ENCODE results near the gene PRKCG. TPM values are rescaled to one million over a fixed set of nuclear protein-coding genes. Genes with fewer than 3 reads are reported as not detected.

The PRKCG gene
- total and polyA plus RNA-seq, 7 experiments from 2014 or later, result 0.05 to 2.4 (median 1.6) TPM; not detected in 4

GRCh38 chr19:53878776-53879139 lies 3.2 kb upstream of the PRKCG start:
- peaks cover 0 to 8% (median 6%) of the 10 kb centered on the region in 3 experiments for H3K36me3 ChIP-seq (ENCODE audit: control insufficient read depth in 2 of 3, insufficient read depth in 3 of 3, low read length in 3 of 3)
- peaks cover 42 to 70% of the 10 kb centered on the region in 2 donors for H3K4me1 ChIP-seq (ENCODE audit: control insufficient read depth in 2 of 2, insufficient read depth in 2 of 2, low read length in 2 of 2)
- POLR2A ChIA-PET, result interaction anchor here (4.3 kb wide), 1 partner anchor 12 kb away, joined by 66 read pairs; the partner anchor contains the start of gene MYADM

GRCh38 chr19:53879140-53880081 lies 2.6 kb upstream of the PRKCG start:
- peak overlapping the region; percentile 63 for H3K4me3 ChIP-seq (ENCODE audit: low read length)
- H3K27ac Mint-ChIP-seq, result peak overlapping the region in 6 of 9 donors; percentile 56 to 83 (median 68)
- H3K27me3 Mint-ChIP-seq, result peaks cover 10 to 19% (median 17%) of the 10 kb centered on the region in 5 donors
- peak; percentile 66 to 88 (median 78) for DNase-seq
- ATAC-seq, result peak; percentile 83
- intact Hi-C loops (cut with micrococcal nuclease), result loop anchor here (1.0 to 5.0 kb wide), 3 partner anchors 12 to 87 kb away; partner anchors contain the start of gene MYADM (in 1 of the 2)
- H3K27ac ChIP-seq (ENCODE audit: low read depth, low read length), result peak overlapping the region; percentile 47
- CTCF ChIA-PET, result interaction anchor here (1.6 kb wide), 1 partner anchor 11 kb away, joined by 6 read pairs; the partner anchor contains the start of gene MYADM
- H3K27me3 ChIP-seq (ENCODE audit: control insufficient read depth in 2 of 2, insufficient read depth in 2 of 2, low read length in 2 of 2), result peaks cover 0 to 25% of the 10 kb centered on the region in 2 donors
- H3K36me3 ChIP-seq (ENCODE audit: control insufficient read depth in 2 of 3, insufficient read depth in 3 of 3, low read length in 3 of 3), result peaks cover 0 to 2% (median 0%) of the 10 kb centered on the region in 3 experiments
- H3K36me3 Mint-ChIP-seq, result peaks cover 4 to 20% (median 8%) of the 10 kb centered on the region in 5 donors
- H3K9me3 ChIP-seq (ENCODE audit: control insufficient read depth in 2 of 3, low read length in 3 of 3), result no peaks in the 10 kb centered on the region
- peaks cover 0 to 5% (median 2%) of the 10 kb centered on the region in 11 donors for H3K9me3 Mint-ChIP-seq
- peaks cover 38 to 63% of the 10 kb centered on the region in 2 donors for H3K4me1 ChIP-seq (ENCODE audit: control insufficient read depth in 2 of 2, insufficient read depth in 2 of 2, low read length in 2 of 2)
- POLR2A ChIA-PET, result interaction anchor here (4.3 kb wide), 1 partner anchor 12 kb away, joined by 66 read pairs; the partner anchor contains the start of gene MYADM
- peaks cover 30 to 62% (median 44%) of the 10 kb centered on the region in 7 donors for H3K4me1 Mint-ChIP-seq
- H3K4me3 Mint-ChIP-seq, result no peak overlapping the region

More at GRCh38 chr19:53878776-53879139, 3.2 kb upstream of the PRKCG start:
- Mint-ChIP-seq H3K4me3 (no peak overlapping the region), H3K27me3 (peaks cover 4 to 13% (median 11%) of the 10 kb centered on the region in 5 donors), H3K36me3 (peaks cover 10 to 27% (median 15%) of the 10 kb centered on the region in 5 donors), H3K9me3 (peaks cover 0 to 8% (median 3%) of the 10 kb centered on the region in 11 donors), H3K4me1 (peaks cover 34 to 65% (median 49%) of the 10 kb centered on the region in 7 donors), H3K27ac (peak overlapping the region in 6 of 9 donors; percentile 56 to 83 (median 68))
- CTCF ChIA-PET, result interaction anchor here (1.6 kb wide), 1 partner anchor 11 kb away, joined by 6 read pairs; the partner anchor contains the start of gene MYADM
- H3K4me3 ChIP-seq (ENCODE audit: low read length), result peak overlapping the region; percentile 63
- H3K27ac ChIP-seq (ENCODE audit: low read depth, low read length), result peak overlapping the region; percentile 47
- no peaks in the 10 kb centered on the region for H3K9me3 ChIP-seq (ENCODE audit: control insufficient read depth in 2 of 3, low read length in 3 of 3)
- intact Hi-C loops (cut with micrococcal nuclease), result loop anchor here (1.0 to 2.0 kb wide), 2 partner anchors 11 to 26 kb away; partner anchors contain the start of gene MYADM (in 1 of the 2)
- DNase-seq (no peak), ATAC-seq (peak; percentile 1)
- peaks cover 0 to 22% of the 10 kb centered on the region in 2 donors for H3K27me3 ChIP-seq (ENCODE audit: control insufficient read depth in 2 of 2, insufficient read depth in 2 of 2, low read length in 2 of 2)

GRCh38 chr19:53880711-53881481 lies 1.1 kb upstream of the PRKCG start:
- Histone ChIP-seq H3K27me3 (ENCODE audit: control insufficient read depth in 2 of 2, insufficient read depth in 2 of 2, low read length in 2 of 2) (peaks cover 0 to 31% of the 10 kb centered on the region in 2 donors), H3K4me3 (ENCODE audit: low read length) (peak overlapping the region; percentile 47), H3K9me3 (ENCODE audit: control insufficient read depth in 2 of 3, low read length in 3 of 3) (no peaks in the 10 kb centered on the region), H3K27ac (ENCODE audit: low read depth, low read length) (no peak overlapping the region), H3K4me1 (ENCODE audit: control insufficient read depth in 2 of 2, insufficient read depth in 2 of 2, low read length in 2 of 2) (peaks cover 26 to 51% of the 10 kb centered on the region in 2 donors), H3K36me3 (ENCODE audit: control insufficient read depth in 2 of 3, insufficient read depth in 3 of 3, low read length in 3 of 3) (no peaks in the 10 kb centered on the region)
- H3K9me3 Mint-ChIP-seq, result peaks cover 0 to 6% (median 0%) of the 10 kb centered on the region in 11 donors
- DNase-seq (no peak), ATAC-seq (no peak)
- H3K36me3 Mint-ChIP-seq, result peaks cover 0 to 12% (median 2%) of the 10 kb centered on the region in 5 donors
- intact Hi-C loops (cut with micrococcal nuclease), result loop anchor here in 1 of 2 donors (5.0 kb wide), 1 partner anchor 89 kb away; no protein-coding TSS in a partner anchor
- CTCF ChIA-PET, result interaction anchor here (1.0 to 1.5 kb wide), 4 partner anchors 10 to 38 kb away, joined by 3 to 10 read pairs (median 3); no protein-coding TSS in a partner anchor
- peaks cover 21 to 29% (median 26%) of the 10 kb centered on the region in 5 donors for H3K27me3 Mint-ChIP-seq
- no peak overlapping the region for H3K27ac Mint-ChIP-seq
- H3K4me1 Mint-ChIP-seq, result peaks cover 19 to 47% (median 33%) of the 10 kb centered on the region in 7 donors
- POLR2A ChIA-PET, result interaction anchor here (3.2 kb wide), 1 partner anchor 14 kb away, joined by 23 read pairs; the partner anchor contains the start of gene MYADM
- no peak overlapping the region for H3K4me3 Mint-ChIP-seq

GRCh38 chr19:53882391-53883050 lies 524 bp downstream of the PRKCG start:
- Histone ChIP-seq H3K4me3 (ENCODE audit: low read length) (no peak overlapping the region), H3K9me3 (ENCODE audit: control insufficient read depth in 2 of 3, low read length in 3 of 3) (no peaks in the 10 kb centered on the region), H3K36me3 (ENCODE audit: control insufficient read depth in 2 of 3, insufficient read depth in 3 of 3, low read length in 3 of 3) (no peaks in the 10 kb centered on the region), H3K4me1 (ENCODE audit: control insufficient read depth in 2 of 2, insufficient read depth in 2 of 2, low read length in 2 of 2) (peaks cover 25 to 36% of the 10 kb centered on the region in 2 donors), H3K27me3 (ENCODE audit: control insufficient read depth in 2 of 2, insufficient read depth in 2 of 2, low read length in 2 of 2) (peaks cover 0 to 31% of the 10 kb centered on the region in 2 donors), H3K27ac (ENCODE audit: low read depth, low read length) (no peak overlapping the region)
- no peak for ATAC-seq
- Mint-ChIP-seq H3K27ac (peak overlapping the region in 1 of 9 donors; percentile 65), H3K36me3 (peaks cover 0 to 4% (median 0%) of the 10 kb centered on the region in 5 donors), H3K27me3 (peaks cover 21 to 35% (median 26%) of the 10 kb centered on the region in 5 donors), H3K4me1 (peaks cover 7 to 31% (median 17%) of the 10 kb centered on the region in 7 donors), H3K9me3 (peaks cover 0 to 6% (median 0%) of the 10 kb centered on the region in 11 donors), H3K4me3 (peak overlapping the region in 9 of 10 donors; percentile 10 to 54 (median 37))
- DNase-seq, result no peak
- POLR2A ChIA-PET, result interaction anchor here (0.6 to 3.2 kb wide), 4 partner anchors 8 to 15 kb away, joined by 3 to 23 read pairs (median 4); partner anchors contain the start of gene MYADM
- CTCF ChIA-PET, result interaction anchor here (1.0 to 1.5 kb wide), 10 partner anchors 8 to 39 kb away, joined by 3 to 11 read pairs (median 3); no protein-coding TSS in a partner anchor
- intact Hi-C loops (cut with micrococcal nuclease), result loop anchor here (1.0 to 5.0 kb wide), 4 partner anchors 14 to 90 kb away; no protein-coding TSS in a partner anchor

- Mint-ChIP-seq H3K27ac (peak overlapping the region in 1 of 9 donors; percentile 33), H3K4me3 (peak overlapping the region in 4 of 10 donors; percentile 17 to 58 (median 50)), H3K9me3 (peaks cover 0 to 6% (median 0%) of the 10 kb centered on the region in 11 donors), H3K27me3 (peaks cover 21 to 36% (median 26%) of the 10 kb centered on the region in 5 donors), H3K4me1 (peaks cover 6 to 24% (median 15%) of the 10 kb centered on the region in 7 donors), H3K36me3 (peaks cover 0 to 4% (median 0%) of the 10 kb centered on the region in 5 donors)
- DNase-seq, result peak in 1 of 9 donors; percentile 64
- CTCF ChIA-PET, result interaction anchor here (0.8 to 1.5 kb wide), 5 partner anchors 9 to 141 kb away, joined by 3 to 11 read pairs (median 4); no protein-coding TSS in a partner anchor
- no peak overlapping the region for H3K4me3 ChIP-seq (ENCODE audit: low read length)
- H3K36me3 ChIP-seq (ENCODE audit: control insufficient read depth in 2 of 3, insufficient read depth in 3 of 3, low read length in 3 of 3), result no peaks in the 10 kb centered on the region
- H3K27me3 ChIP-seq (ENCODE audit: control insufficient read depth in 2 of 2, insufficient read depth in 2 of 2, low read length in 2 of 2), result peaks cover 0 to 31% of the 10 kb centered on the region in 2 donors
- H3K4me1 ChIP-seq (ENCODE audit: control insufficient read depth in 2 of 2, insufficient read depth in 2 of 2, low read length in 2 of 2), result peaks cover 25 to 33% of the 10 kb centered on the region in 2 donors
- no peaks in the 10 kb centered on the region for H3K9me3 ChIP-seq (ENCODE audit: control insufficient read depth in 2 of 3, low read length in 3 of 3)
- ATAC-seq, result peak; percentile 23
- intact Hi-C loops (cut with micrococcal nuclease), result loop anchor here (2.0 to 5.0 kb wide), 2 partner anchors 14 to 91 kb away; no protein-coding TSS in a partner anchor
- H3K27ac ChIP-seq (ENCODE audit: low read depth, low read length), result no peak overlapping the region
- POLR2A ChIA-PET, result interaction anchor here (0.6 to 3.2 kb wide), 3 partner anchors 9 to 16 kb away, joined by 3 to 23 read pairs (median 4); partner anchors contain the start of gene MYADM
These were observed 1.2 kb downstream of the PRKCG start for GRCh38 chr19:53883231-53883661.

Measured in naive thymus-derived CD4-positive, alpha-beta T cell (primary cell).